GM19467 (cell line): ENCODE measurements around the gene SMIM9.

Experiments used
- ATAC-seq: cut with Tn5 transposase; IDR thresholded peaks from one replicate; pipeline ENCODE4 v1.9.1; 2021; ENCODE audit warnings: mild to moderate bottlenecking, moderate library complexity; ENCODE audit not compliant: unreplicated experiment

The SMIM9 gene

DNA sequence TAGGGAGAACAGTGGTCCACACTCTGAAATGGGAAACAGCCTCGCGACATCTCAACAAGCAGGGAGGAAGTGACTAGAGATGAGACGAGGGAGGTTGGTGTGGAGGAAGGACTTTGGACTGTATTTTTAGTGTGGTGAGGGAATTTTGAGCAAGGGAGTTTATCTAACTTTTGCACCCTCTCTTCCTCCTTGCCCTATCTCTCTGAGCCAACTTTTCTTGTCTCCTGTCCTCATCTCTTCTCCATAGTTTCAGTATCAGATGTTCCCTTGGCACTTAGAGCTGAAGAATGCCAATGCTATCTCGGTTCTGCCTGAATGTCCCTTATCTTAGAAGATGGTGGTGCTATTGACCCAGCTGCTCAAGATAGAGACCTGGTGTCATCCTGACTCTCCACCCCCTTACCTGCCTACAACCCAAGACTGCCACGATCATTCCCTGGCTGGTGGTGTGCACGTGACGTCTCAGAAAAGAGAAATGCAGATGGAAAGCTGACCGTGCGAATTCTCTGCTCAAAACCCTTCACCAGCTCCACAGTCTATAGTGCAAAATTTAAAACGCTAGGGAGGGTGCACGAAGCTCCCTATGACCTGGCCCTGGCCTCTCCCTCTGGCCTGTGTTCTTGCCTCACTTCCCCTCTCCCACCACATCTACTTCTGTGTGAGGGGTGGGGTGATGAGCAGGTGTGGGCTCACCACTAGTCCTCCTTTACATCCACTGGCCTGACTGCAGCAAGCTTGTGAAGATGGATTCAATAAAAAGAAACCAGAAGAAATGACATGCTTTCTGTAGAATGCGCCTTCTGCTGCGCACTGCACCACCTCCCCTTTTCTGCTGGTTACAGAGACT is 50.1 kb downstream of the SMIM9 start:
- no peak for ATAC-seq

DNA sequence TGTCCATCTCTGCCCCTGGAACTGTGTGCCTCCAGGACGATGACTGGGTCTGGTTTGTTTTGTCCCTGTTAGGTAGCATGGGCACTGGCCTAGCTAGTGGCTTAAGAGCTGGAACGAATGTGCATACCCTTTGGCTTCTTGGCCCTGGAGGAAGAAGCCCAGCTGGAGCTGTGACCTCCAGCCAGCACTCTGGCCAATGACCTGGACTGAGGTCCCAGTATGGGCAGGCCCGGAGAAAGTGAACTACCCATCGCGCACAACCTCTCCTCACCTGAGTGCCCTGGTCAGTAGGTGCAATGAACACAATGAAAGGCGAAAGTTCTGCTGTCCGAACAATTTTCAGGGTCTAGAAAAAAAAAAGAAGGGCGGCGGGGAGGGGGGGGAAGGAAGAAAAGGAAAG is 53.5 kb downstream of the SMIM9 start:
- no peak for ATAC-seq

DNA sequence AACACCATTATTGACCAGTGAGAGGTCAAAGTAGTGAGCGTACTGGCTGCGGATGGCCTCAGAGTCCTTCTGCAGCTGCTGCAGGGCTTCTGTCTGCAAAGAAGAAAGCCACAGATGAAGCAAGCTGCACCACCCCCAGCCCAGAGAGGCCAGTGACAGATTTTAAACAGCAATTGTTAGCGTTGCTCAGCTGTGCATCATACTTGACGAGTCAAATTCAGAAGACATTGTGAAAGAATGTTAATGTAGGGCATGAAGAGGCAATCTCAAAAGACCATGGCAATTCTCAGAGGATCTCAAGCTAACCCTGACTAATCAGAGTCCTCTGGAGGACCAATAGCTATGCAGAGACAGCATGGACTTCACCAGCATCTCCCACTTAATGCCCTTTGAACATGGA is 55.2 kb downstream of the SMIM9 start:
- no peak for ATAC-seq

DNA sequence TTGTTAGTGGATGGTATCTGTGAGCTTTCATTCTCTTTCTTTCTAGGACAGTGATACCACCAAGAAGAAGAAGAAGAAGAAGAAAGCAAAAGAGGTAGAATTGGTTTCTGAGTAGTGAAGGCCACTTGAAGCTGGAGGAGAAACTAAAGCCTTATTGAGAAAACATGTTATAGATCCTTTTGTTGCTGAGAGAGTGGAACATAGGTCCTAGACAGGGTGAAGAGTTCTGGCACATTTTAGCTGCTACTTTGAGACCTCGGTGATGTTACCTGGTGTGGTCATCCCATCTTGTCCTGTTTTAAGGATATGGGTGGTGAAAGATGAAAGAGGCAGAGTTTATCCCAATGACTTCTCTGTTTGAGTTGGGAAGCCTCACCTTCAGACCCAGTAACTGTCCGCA is 57.7 kb downstream of the SMIM9 start:
- no peak for ATAC-seq

DNA sequence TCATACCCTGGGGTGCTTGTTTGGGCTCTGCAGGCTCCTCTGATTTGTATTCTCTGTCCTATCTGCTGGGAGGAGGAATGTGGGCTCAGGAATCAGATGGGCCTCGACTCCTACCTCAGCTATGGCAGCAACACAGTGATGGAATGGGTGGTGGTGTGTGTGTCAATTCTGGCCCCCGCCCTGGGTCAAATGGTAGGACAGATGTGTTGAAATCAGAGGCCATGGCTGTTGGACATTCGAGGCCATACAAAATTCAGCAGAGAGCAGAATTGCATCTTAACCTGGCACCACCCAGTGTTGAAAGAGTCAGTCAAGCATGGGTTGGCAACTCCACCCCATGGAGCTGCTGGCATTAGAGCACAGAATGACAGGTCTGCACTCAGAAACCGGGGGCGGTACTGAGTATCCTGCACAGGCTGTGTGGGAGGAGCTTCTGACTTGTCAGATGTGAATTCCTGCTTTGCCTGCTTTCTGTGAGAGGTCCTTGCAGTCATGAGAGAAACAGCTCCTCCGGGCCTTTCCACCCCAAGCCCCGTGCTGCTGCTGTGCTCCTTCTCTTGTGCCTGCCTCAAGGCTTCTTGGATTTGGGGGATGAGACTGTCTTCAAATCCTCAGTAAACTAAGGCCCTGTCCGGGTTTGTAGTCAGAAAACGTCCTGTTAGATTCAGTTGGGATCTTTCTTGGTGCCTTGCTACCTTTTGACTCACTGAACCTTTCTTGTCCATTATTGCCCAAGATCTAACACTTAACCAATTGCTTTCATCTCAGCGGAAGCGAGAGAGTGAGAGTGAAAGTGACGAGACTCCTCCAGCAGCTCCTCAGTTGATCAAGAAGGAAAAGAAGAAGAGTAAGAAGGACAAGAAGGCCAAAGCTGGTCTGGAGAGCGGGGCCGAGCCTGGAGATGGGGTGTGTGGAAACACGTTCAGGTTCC is 58.8 kb downstream of the SMIM9 start:
- ATAC-seq, result no peak

DNA sequence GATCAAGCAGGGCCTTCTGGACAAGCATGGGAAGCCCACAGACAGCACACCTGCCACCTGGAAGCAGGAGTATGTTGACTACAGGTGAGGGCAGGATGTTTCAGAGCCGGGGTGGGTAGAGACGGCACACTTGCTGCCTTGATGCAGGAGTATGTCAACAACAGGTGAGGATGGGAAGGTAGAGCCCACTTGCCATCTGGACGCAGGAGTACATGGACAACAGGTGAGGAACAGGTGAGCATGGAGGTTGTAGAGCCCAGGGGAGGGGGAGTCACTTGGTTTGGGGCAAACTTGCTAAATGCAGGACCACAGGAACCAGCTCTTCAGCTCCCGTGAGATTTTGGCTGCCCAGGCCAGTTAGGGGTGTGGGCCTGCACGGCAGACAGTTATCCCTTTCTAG is 59.8 kb downstream of the SMIM9 start:
- no peak for ATAC-seq
